Tibial nerve (tissue), 4 donors: Measurements from ENCODE around the gene INPP5E. TPM values are rescaled to one million over a fixed set of nuclear protein-coding genes. Genes with fewer than 3 reads are reported as not detected.

Experiments used
- DNase-seq, 2 donors: peaks; one replicate each; pipeline ENCODE4 v3.0.0-alpha.2; 2019; ENCODE audit warnings: low spot score in 2 of 2
- H3K27ac ChIP-seq, 4 donors: fragments of 200-600 bp; sonication (generic) in 3 of 4; one replicate each; pipeline ENCODE4 v1.5.1; 2017 to 2019; ENCODE audit warnings: mild to moderate bottlenecking in 1 of 4
- H3K27me3 ChIP-seq, 2 donors: fragments of 200-600 bp; sonication (generic) in 1 of 2; one replicate each; pipeline versions ENCODE4 v1.5.1 to v1.6.0; 2017 to 2019
- H3K36me3 ChIP-seq, 3 donors: fragments of 200-600 bp; sonication (generic); one replicate each; pipeline ENCODE4 v1.5.1; 2018 to 2019
- H3K4me1 ChIP-seq, 4 donors: fragments of 200-600 bp; sonication (generic) in 3 of 4; one replicate each; pipeline ENCODE4 v1.5.1; 2017 to 2019
- H3K4me3 ChIP-seq, 4 donors: fragments of 200-600 bp; sonication (generic) in 3 of 4; one replicate each; pipeline ENCODE4 v1.5.1; 2017 to 2019; ENCODE audit warnings: mild to moderate bottlenecking in 1 of 4, moderate library complexity in 1 of 4
- H3K9me3 ChIP-seq, 4 donors: fragments of 200-600 bp; sonication (generic) in 3 of 4; one replicate each; pipeline ENCODE4 v1.5.1; 2017 to 2019
- CTCF ChIP-seq, 5 experiments: fragments of 200-600 bp in 3 of 5; fragments of 450-650 bp in 2 of 5; sonication (generic) in 3 of 5; IDR thresholded peaks; one replicate each; pipeline ENCODE4 v1.5.1; 2016 to 2019; ENCODE audit warnings: antibody characterized with exemption in 5 of 5, mild to moderate bottlenecking in 3 of 5, moderate library complexity in 2 of 5
- EP300 ChIP-seq, 2 donors: sonication (generic); formaldehyde crosslinking; IDR thresholded peaks; one replicate each; pipeline ENCODE4 v1.6.1; 2017; ENCODE audit warnings: antibody characterized with exemption in 2 of 2, mild to moderate bottlenecking in 1 of 2
- POLR2A ChIP-seq, 2 donors: fragments of 450-650 bp; IDR thresholded peaks; one replicate each; pipeline ENCODE4 v1.6.1; 2017; ENCODE audit warnings: antibody characterized with exemption in 2 of 2, mild to moderate bottlenecking in 2 of 2, moderate library complexity in 2 of 2
- WGBS, 2 donors: methylation state at CpG; one replicate each; pipeline ENCODE4 v1.1.5; 2018; 5-methylcytosine and 5-hydroxymethylcytosine counted together
- total RNA-seq, 4 donors: library from RNA; depleted of rRNA; stranded (reverse); fragments of >200 nt; gene quantifications; one replicate each; pipeline ENCODE4 v1.1.0, GENCODE V29; 2016

The INPP5E gene
- total RNA-seq, 4 donors from 2014 or later, result 15.1 to 23.1 (median 18.6) TPM

DNA sequence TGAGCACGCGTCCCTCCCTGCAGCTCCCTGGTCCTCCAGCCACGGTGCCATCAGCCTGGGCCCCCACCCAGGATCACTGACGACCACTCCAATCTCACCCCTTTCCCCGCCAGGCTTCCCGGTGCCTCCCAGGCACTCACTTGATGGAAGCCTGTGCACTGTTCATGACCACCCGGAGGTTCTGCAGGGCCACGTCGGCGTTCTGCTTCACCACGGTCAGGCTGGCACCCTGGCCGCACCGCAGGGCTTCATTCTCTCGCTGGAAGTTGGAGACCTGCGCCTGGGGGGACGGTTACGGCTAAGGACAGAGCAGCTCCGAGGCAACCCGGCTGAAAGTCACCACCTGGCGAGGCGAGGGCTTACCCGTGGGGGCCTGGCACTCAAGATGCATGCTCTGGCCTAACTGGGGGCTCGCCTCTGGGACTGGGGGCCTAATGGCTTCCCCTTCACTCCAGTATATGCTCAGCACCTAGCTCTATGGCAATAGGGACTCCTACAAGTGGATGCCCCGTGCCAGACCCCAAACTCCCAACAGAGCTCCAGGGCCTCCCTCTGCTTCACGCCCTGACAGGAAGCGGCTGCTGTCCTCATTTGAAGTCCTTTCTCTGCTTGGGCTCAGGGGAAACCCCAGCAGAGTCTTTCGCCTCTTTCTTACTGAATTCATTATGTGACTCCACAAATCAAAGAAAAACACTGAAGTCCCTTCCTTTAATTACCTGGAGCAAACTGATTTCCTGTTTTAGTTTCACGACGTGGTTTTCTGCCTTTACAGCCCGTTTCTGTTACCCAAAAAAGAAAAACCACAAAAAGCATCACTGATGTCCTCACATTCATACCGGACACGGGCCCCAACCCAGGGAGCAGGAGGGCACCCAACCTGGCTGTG, 35.5 kb downstream of the INPP5E start:
- DNase-seq, result no peak
- peaks cover 0 to 27% (median 16%) of the 10 kb centered on the region in 4 donors for H3K4me1 ChIP-seq
- TF ChIP-seq CTCF (IDR thresholded peaks at IDR 0.05) (no peak), EP300 (IDR thresholded peaks at IDR 0.05) (no peak), POLR2A (IDR thresholded peaks at IDR 0.05) (no peak)
- peaks cover 3 to 59% (median 8%) of the 10 kb centered on the region in 3 donors for H3K36me3 ChIP-seq
- no peaks in the 10 kb centered on the region for H3K9me3 ChIP-seq
- 89 to 90% methylated on average over 25 to 29 of the region's 32 CpGs for WGBS, 2 donors
- peak overlapping the region in 1 of 4 donors; percentile 59 for H3K27ac ChIP-seq
- no peak overlapping the region for H3K4me3 ChIP-seq
- no peaks in the 10 kb centered on the region for H3K27me3 ChIP-seq

DNA sequence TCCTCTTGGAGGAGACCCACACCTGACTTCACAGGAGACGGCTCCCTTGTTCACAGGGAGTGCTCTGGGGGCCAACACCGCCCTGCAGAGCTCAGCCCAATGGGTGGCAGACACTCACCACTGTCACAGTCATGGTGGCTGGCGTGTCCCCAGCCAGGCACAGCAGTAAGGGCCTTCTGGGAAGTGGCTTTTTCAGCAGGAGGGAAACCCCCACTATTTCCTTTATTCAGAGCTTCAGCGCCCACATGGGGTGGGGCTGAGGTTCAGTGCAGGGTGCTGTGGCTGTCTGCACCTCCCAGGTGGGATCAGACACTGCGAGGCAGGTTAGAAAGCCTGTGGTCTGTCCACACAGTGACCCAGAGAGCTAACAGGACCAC, 36.1 kb downstream of the INPP5E start:
- H3K4me3 ChIP-seq, result no peak overlapping the region
- peaks cover 3 to 59% (median 8%) of the 10 kb centered on the region in 3 donors for H3K36me3 ChIP-seq
- TF ChIP-seq POLR2A (IDR thresholded peaks at IDR 0.05) (no peak), EP300 (IDR thresholded peaks at IDR 0.05) (no peak), CTCF (IDR thresholded peaks at IDR 0.05) (no peak)
- 83 to 88% methylated on average over 5 of the region's 5 CpGs for WGBS, 2 donors
- H3K4me1 ChIP-seq, result peaks cover 0 to 27% (median 19%) of the 10 kb centered on the region in 4 donors
- DNase-seq, result no peak
- no peaks in the 10 kb centered on the region for H3K9me3 ChIP-seq
- H3K27me3 ChIP-seq, result no peaks in the 10 kb centered on the region
- H3K27ac ChIP-seq, result peak overlapping the region in 1 of 4 donors; percentile 26

GRCh38 chr9:136402067-136402466, 37.6 kb downstream of the INPP5E start:
- H3K9me3 ChIP-seq, result no peaks in the 10 kb centered on the region
- peaks cover 0 to 27% (median 23%) of the 10 kb centered on the region in 4 donors for H3K4me1 ChIP-seq

GRCh38 chr9:136401173-136401922, 38.3 kb downstream of the INPP5E start:
- peak overlapping the region in 1 of 4 donors; percentile 80 for H3K27ac ChIP-seq
- no peak for DNase-seq
- peaks cover 0 to 58% (median 0%) of the 10 kb centered on the region in 3 donors for H3K36me3 ChIP-seq
- 89% methylated on average over 18 of the region's 18 CpGs for WGBS, 2 donors
- H3K4me3 ChIP-seq, result no peak overlapping the region
- TF ChIP-seq POLR2A (IDR thresholded peaks at IDR 0.05), result no peak
- no peak for TF ChIP-seq EP300 (IDR thresholded peaks at IDR 0.05)
- TF ChIP-seq CTCF (IDR thresholded peaks at IDR 0.05), result no peak
- no peaks in the 10 kb centered on the region for H3K27me3 ChIP-seq
- peaks cover 0 to 27% (median 23%) of the 10 kb centered on the region in 4 donors for H3K4me1 ChIP-seq
- no peaks in the 10 kb centered on the region for H3K9me3 ChIP-seq

More at GRCh38 chr9:136402067-136402466, 37.6 kb downstream of the INPP5E start:
- WGBS, 2 donors, result 70 to 75% methylated on average over 13 of the region's 13 CpGs
- DNase-seq, result no peak
- no peaks in the 10 kb centered on the region for H3K27me3 ChIP-seq
- peaks cover under 1 to 58% (median 4%) of the 10 kb centered on the region in 3 donors for H3K36me3 ChIP-seq
- TF ChIP-seq EP300 (IDR thresholded peaks at IDR 0.05) (no peak), CTCF (IDR thresholded peaks at IDR 0.05) (no peak), POLR2A (IDR thresholded peaks at IDR 0.05) (no peak)
- no peak overlapping the region for H3K4me3 ChIP-seq
- H3K27ac ChIP-seq, result no peak overlapping the region
